ENCODE results near the gene KLHL22.

KLHL22 gene

DNA sequence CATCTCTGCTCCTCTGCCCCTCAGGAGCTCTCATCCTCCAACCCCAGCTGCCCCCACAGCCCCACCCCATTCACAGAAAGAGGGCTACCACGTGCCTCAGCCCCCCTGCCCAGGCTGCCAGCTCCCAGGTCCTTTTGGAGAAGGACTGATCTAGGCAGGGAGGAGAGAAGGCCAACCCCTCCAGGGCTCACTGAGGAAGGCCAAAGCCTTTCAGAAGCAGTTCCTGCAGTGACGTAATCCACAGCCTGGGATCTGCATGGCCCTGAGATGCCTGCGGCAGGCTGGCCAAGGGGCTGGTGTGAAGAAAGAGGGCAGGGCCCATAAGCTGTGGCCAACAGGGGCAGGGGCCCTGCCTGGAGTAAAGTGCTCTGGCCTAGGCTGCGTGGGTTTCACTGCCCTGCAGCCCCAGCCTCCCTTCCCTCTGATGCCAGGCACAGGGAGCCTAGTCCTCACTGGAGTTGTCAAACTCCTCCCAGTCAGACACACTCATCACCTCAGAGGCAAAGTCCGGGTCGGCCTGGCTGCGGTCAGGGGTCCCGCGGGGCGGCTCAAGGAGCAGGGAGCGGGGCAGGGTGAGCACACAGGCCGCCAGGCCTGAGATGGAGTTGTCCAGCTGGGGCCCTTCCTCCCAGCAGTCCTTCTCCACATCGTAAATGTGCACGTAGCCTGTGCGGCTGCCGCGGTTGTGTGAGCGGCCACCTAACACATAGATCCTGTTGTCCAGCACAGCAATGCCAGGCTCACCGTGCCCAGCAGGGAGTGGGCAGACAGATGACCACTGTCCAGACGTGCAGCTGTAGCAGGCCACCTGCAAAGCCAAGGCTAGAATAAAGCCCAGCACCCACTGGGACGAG lies 53.7 kb downstream of the KLHL22 start:
- H3K4me3 ChIP-seq (replicated peaks; ENCODE audit: low read depth, low read length) = no peak overlapping the region
- TF ChIP-seq, protein P1, sequence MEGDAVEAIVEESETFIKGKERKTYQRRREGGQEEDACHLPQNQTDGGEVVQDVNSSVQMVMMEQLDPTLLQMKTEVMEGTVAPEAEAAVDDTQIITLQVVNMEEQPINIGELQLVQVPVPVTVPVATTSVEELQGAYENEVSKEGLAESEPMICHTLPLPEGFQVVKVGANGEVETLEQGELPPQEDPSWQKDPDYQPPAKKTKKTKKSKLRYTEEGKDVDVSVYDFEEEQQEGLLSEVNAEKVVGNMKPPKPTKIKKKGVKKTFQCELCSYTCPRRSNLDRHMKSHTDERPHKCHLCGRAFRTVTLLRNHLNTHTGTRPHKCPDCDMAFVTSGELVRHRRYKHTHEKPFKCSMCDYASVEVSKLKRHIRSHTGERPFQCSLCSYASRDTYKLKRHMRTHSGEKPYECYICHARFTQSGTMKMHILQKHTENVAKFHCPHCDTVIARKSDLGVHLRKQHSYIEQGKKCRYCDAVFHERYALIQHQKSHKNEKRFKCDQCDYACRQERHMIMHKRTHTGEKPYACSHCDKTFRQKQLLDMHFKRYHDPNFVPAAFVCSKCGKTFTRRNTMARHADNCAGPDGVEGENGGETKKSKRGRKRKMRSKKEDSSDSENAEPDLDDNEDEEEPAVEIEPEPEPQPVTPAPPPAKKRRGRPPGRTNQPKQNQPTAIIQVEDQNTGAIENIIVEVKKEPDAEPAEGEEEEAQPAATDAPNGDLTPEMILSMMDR (IDR thresholded peaks at IDR 0.05; ENCODE audit: low read length, missing control alignments) = no peak

DNA sequence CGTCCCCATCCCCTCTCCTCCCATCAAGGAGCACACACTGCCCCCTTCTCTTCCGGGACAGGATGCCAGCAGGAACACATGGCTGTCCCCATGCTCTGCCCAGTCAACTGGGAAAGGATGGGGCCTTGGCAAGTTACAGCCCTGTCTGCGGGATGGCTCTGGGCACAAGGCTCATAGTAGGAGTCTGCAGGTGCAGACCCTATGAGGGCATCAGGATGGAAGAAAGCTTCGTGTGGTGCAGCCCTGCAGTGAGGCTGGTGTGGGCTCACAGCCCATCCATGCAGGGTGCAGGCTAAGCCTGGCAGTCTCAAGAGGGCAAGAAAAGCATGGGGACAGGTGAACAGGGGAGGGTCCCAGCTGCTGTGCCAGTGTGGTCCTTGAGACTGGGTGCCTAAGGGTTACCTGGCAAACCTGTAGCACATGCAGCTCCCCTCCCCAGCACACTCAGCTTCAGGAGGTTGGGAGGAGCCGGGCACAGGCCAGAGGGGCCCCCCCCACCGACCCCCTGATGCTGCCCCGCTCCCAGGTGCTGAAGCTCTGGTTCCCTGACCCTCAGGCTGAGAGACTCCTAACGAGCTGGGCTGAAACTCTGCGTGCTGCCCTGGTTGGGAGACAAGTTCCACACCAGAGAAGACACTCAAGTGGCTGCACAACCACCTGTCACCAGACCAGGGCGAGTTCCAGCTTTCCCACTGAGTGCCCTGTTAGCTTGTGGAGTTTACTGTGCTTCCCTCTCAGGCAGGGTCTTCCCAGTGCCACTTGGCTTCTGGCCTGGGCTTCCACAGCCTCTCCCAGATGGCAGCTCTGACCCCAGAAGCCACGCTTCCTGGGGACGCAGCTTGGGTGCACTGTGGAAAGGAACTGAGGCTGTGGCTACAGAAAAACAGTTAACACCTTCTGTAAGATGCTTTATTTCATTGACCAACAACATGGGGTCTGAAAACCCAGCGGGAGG lies 54.7 kb downstream of the KLHL22 start:
- TF ChIP-seq, protein P1 (IDR thresholded peaks at IDR 0.05; ENCODE audit: low read length, missing control alignments) = no peak
- no peak overlapping the region for H3K4me3 ChIP-seq (replicated peaks; ENCODE audit: low read depth, low read length)
- no peak for DNase-seq (ENCODE audit: low read depth)

More for the DNA sequence above, 53.7 kb downstream of the KLHL22 start:
- peak; percentile 61 for DNase-seq (ENCODE audit: low read depth)

DNA sequence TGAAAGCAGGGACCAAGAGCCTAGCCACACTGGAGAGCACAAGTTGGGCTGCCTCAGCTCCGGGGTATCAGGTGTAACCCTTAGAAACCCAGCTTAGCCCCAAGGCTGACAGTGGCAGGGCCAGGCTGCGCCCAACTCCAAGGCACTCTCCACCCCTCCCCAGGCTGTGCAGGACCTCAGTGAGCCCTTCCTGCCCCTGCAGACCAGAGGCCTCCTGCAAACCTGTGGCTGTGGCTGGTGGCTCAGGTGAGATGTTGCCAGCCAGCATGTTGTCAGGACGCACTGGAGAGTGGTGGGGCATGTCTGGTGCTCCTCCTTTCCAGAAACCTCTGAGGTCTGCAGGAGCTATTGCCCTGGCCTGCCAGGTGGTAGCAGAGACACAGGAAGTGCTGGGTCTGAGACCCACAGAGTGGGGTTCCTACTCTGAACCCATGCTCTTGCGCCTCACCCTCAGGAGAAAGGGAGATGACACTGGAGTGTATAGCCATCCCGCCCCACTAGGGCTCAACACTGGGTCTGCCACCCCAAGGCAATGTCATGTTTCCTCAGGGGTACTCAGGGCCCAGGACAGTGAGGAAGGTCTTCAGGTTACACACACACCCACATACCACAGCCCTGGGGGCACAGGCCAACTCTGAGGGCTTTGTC lies 55.5 kb downstream of the KLHL22 start:
- TF ChIP-seq, protein P1 (IDR thresholded peaks at IDR 0.05; ENCODE audit: low read length, missing control alignments) = no peak
- H3K4me3 ChIP-seq (replicated peaks; ENCODE audit: low read depth, low read length) = no peak overlapping the region
- DNase-seq (ENCODE audit: low read depth) = no peak

DNA sequence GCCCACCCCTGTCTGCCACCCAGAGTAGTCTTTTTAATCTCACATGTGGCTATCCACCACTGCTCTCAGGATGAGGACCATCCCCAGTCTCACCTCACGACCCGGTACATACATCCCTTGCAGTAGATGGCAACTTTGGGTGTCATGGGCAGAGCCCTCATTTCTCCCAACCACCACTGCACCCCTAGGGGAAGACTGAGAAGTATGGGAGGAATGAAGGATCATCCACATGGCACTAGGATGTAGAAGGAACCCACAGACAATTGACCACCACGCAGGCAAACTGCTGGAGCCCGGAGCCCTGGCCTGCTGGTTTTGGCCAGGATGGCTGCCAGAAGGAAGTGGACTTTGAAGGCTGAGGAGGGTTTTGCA lies 56.1 kb downstream of the KLHL22 start:
- TF ChIP-seq, protein P1 (IDR thresholded peaks at IDR 0.05; ENCODE audit: low read length, missing control alignments) = no peak
- no peak overlapping the region for H3K4me3 ChIP-seq (replicated peaks; ENCODE audit: low read depth, low read length)
- DNase-seq (ENCODE audit: low read depth) = no peak

DNA sequence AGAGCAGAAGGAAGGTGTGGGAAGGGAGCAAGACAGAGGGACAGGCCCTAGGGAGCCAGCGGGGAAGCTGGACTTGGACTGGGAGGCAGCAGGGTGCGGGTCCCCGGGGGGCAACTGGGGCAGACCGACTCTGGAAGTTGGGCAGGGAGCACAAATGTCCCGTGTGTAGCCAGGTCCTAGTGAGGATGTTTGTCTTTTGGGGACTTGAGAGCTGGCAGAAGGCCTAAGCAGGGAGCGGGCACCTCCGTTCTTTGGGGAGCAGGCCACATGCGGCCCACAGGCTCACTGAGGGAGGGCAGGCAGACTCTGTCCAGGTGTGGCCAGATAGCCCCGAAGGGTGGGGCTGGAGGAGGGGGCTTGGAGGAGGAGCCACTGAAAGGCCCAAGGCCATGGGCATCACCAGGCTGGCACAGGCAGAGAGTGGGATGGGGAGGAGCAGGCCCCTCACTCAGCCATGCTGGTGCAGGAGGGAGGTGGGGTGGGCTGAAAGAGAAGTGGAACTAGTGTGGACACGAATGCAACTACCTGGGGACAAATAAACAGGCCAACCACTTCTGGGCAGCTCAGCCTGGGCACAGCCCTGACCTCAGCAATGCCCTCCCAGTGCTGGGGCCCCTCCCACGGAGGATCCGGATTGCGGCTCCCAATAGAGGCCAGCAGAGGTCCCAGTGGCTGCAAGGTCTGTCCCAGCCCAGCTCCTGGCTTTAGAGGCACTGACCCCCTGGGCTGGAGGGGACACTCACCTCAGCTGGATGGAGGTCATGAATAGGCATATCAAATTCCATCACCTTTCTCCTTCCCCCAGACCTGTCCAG lies 56.7 kb downstream of the KLHL22 start:
- peak; percentile 18 for DNase-seq (ENCODE audit: low read depth)
- TF ChIP-seq, protein P1 (IDR thresholded peaks at IDR 0.05; ENCODE audit: low read length, missing control alignments) = peak; percentile 29
- H3K4me3 ChIP-seq (replicated peaks; ENCODE audit: low read depth, low read length) = peak overlapping the region; percentile 59

DNA sequence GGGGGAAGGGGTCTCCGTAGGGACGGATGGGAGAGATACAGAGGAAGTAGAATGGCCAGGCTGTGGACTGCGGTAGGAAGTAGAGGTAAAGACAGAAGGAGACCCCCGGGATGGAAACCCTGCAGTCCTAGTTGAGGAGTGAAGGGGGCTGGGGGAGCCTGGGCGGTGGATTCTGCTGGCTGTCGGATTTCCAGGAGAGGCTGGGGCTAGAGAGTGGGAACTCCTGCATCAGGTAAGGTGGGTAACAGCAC lies 57.2 kb downstream of the KLHL22 start:
- H3K4me3 ChIP-seq (replicated peaks; ENCODE audit: low read depth, low read length) = peak overlapping the region; percentile 59
- DNase-seq (ENCODE audit: low read depth) = no peak
- TF ChIP-seq, protein P1 (IDR thresholded peaks at IDR 0.05; ENCODE audit: low read length, missing control alignments) = no peak

Data from fibroblast of pulmonary artery (primary cell).